ENCODE measurements around the gene PDE3A. TPM values are rescaled to one million over a fixed set of nuclear protein-coding genes. Genes with fewer than 3 reads are reported as not detected.
"Not testable (repeated sequence)": the region's sequence is repeated elsewhere in the genome, so short reads cannot be mapped to it uniquely, and the experiment has no call there.

Gene PDE3A
- total RNA-seq, 1 donor from 2014 or later = 6.5 TPM

DNA sequence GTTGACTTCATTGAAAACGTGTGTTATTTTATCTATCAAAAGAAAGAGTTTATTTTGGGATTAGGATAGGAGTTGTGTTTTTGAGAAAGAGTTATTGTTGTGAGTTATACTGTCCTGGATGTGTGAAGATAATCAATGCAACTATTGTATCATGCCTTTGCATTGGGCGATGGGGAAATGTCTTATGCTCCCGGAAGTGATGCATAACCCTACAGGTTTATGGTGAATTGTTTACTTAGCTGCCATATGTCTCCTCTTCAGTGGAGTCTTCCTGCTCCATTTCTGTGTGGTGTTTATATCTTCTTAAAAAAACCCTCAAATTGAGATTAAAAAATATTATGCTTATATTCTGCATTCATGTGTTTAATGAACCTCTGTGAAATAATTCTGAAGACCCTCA, 6.5 kb downstream of the PDE3A start:
- DNase-seq (ENCODE audit: low spot score) = no peak

DNA sequence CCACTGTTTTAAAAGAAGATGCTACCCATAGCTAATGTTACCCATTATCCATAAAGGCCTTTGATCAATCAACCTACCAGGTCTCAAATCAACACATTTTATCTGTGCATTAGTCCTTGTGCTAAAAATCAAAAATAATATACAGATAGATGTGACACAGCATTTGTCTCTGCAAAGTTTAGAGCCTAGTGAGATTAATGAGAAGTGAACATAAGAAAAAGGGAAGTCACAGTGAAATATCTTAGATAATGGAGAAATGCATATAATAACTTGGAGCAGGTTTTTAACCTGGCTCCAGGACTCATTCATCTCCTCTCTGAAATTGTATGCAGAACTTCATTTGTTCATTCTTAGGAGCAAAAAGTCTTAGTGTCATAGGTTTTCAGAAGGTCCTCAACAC, 7.2 kb downstream of the PDE3A start:
- no peak for DNase-seq (ENCODE audit: low spot score)

DNA sequence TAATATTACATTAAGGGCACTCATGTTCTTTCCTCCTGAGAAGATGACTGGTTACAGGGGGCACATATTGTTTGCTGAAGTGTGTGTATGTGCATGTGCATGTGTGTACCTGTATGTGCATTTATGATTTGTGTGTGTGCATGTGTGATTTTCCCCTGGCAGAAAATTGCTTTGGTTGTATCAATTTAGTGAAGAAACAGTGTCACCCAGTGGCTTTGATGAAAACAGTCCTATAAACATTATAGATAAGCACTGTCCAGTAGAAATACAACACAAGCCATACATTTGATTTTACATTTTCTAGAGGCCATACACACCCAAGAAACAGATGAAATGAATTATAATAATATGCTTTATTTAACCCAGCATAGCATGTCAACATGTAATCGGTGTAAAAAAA, 8.6 kb downstream of the PDE3A start:
- DNase-seq (ENCODE audit: low spot score) = no peak

DNA sequence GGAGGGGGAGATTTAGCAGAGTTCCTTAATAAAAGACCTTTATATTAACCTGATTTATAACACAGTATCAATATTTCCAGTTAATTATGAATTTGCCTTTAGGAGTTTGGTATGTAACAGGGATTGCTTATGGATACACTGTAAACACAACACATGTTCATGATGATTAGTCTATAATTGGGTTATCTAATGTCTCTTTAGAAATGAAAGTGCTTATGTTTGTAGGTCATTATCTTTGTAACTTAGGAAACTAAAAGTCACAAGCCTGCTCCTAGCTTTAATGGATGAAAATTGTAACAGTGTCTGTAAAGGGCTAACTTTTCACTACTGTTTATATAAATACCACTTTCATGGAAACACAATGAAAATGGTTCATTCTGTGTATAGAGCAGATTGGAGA, 9.4 kb downstream of the PDE3A start:
- DNase-seq (ENCODE audit: low spot score) = no peak

DNA sequence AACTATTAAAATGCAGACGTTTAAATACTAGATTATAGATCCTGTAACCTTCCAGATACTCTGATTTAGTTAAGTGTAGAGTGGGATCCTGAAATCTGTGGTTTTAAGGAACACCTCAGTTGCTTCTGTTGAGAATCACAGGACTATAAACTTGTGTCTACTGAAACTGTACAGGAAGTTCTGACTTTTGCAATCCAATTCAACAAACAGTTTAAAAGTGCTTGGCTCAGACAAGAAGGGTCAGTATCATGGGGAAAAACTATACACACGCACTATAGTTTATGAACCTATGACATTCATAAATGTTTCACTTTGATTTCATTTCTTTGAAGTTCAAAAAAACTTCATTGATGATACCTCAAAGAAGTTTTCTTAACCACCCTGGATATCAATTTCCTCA, 13.8 kb downstream of the PDE3A start:
- no peak for DNase-seq (ENCODE audit: low spot score)

DNA sequence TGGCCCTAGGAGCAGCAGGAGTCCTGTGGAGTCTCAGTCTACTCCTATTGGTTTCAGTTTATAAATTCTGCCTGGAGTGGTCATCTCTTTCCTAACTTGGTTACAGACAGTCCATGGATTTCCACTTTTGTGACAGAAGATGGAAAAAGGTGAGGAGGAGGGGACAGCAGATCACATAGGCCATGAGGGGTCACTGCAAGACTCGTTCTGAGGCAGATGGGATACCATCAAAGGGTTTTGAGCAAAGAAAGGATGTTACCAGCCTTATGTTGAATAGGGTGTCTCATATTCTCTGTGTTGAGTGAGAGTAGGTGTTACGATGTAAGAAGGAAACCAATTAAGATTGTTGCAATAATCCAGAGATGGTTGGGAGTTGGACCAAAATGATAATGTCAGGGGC, 15.3 kb downstream of the PDE3A start:
- DNase-seq (ENCODE audit: low spot score) = no peak

DNA sequence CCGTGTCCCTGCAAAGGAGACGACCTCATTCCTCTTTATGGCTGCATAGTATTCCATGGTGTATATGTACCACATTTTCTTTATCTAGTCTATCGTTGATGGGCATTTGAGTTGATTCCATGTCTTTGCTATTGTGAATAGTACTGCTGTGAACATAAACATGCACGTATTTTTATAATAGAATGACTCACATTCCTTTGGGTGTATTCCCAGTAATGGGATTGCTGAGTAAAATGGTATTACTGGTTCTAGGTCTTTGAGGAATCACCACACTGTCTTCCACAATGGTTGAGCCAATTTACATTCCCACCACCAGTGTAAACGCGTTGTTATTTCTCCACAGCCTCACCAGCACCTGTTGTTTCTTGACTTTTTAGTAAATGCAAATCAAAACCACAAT, 16.5 kb downstream of the PDE3A start:
- DNase-seq (ENCODE audit: low spot score) = not testable (repeated sequence)

DNA sequence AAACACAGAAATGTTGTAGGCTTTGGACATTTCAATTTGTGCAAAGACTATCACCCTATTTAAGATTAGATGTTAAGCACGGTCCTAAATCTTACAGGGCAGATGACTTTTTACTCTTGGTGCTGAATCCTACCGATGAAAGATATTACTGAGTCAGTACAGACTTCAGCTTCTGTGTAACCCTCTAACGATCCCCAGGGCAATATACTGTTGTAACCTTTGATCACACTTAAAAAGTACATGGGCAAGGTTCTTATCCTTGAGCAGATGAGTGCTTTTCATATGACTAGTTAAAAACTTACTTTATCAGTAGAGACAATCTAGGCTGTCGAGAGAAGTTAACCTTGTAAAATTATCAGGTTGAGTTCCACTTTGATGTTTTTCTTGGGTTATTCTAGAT, 22.5 kb downstream of the PDE3A start:
- DNase-seq (ENCODE audit: low spot score) = no peak

DNA sequence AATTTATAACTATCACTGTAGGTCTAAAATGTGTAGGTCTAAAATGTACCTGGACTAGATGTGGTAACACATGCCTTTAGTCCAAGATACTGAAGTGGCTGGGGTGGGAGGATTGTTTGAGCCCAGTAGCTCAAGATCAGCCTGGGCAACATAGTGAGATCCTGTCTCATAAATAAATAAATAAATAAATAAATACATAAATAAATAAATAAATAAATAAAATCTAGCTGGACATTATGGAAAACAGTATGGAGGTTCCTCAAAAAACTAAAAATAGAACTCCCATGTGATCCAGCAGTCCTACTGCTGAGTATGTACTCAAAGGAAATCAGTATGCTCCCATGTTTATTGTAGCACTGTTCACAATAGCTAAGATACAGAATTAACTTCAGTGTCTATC, 24.0 kb downstream of the PDE3A start:
- DNase-seq (ENCODE audit: low spot score) = no peak

DNA sequence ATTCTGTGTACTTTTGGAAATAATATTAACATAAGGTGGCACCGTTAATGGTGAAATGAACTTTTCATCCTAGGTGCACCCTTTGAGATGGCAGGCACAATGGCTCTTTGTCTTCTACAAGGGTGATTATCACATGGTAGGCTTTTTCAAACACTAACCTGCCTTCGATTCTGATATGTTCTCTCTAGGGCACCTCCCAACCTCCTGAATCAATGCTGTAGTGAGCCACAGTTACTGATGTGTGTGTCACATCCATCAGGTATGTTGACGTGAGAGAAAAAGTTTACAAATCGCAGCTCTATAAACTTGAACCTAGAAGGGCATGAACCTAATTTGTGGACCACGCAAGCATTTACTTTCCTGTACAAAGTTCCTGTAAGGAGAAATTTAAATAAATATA, 25.4 kb downstream of the PDE3A start:
- no peak for DNase-seq (ENCODE audit: low spot score)

DNA sequence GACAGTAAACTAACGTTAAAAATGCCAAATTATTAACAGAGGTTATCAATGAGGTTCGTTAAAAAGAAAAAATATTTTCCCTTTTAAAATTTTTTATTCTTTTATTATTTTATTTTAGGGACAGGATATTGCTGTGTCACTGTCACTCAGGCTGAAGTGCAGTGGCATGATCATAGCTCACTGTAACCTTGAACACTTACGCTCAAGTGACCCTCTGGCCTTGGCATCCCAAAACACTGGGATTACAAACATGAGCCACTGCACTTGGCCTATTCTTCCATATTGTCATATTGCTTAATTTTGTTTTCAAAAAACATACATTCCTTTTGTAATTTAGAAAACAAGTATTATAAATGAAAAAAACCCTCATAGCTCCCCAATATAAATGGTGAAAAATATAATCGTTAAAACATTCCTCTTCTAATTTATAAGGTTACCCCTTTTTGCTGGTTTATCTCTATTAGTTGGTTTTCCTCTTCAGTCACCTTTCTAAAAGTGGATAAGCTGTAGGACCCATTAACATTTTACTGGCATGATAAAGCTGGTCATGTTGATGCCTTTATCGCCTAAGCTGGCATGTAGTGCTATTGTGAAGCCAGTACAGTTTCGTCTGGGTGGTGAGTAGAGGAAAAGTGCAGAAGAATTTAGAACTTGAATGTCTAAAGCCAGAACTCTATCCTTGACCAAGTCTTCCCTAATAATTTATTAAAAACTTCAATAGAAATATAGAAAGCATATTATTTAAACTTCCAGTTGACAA, 27.6 kb downstream of the PDE3A start:
- no peak for DNase-seq (ENCODE audit: low spot score)

DNA sequence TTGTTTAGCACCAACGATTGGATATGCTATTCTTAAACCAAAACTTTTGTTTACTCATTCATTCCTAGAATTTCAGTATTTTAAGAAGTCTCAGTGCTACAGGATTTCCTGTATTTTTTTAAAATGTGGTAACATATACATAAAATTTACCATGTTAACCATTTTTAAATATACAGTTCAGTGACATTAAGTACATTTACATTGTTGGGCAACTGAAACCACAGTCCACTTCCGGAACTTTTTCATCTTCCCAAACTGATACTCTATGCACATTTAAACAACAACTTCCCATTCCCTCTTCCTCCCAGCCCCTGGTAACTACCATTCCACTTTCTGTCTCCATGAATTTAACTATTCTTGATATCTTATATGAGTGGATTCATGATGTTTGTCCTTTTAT, 30.3 kb downstream of the PDE3A start:
- DNase-seq (ENCODE audit: low spot score) = no peak

DNA sequence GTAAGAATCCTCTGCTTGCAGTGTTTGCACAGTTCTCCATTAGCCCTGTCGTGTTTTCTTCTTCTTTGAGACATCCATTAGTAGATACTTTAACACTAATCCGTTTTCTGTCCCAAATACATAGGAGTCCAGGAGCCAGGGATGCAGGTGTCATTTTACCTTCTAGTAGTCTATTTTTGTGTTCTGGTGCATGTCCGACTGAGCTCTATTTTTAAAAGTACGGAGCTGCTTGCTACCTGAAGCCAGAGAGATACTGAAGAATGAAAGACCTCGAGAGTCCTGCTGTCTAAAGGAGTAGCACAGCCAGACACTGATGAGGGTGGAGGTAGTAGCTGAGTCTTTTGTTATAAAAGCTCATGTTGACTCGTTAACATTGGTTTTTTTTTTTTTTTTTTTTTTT, 31.7 kb downstream of the PDE3A start:
- no peak for DNase-seq (ENCODE audit: low spot score)

DNA sequence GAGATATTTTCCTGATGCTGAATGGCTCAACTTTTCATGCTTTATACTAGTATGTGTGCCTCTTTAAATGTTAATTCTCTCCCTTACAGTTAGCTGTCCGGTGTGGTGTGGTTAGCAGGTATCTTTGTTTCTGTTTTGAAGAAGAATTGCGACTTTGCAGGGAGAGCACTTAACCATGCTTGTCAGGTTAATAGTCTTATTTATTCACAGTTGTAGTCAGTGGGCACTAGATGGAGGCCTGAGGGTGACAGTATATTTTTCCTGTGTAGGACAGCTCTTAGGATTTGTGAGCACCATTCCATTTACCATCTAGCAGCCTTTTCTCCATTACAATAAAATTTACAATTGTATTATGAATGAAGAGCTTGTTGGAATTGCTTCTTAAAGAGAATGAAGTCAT, 34.9 kb downstream of the PDE3A start:
- DNase-seq (ENCODE audit: low spot score) = no peak

DNA sequence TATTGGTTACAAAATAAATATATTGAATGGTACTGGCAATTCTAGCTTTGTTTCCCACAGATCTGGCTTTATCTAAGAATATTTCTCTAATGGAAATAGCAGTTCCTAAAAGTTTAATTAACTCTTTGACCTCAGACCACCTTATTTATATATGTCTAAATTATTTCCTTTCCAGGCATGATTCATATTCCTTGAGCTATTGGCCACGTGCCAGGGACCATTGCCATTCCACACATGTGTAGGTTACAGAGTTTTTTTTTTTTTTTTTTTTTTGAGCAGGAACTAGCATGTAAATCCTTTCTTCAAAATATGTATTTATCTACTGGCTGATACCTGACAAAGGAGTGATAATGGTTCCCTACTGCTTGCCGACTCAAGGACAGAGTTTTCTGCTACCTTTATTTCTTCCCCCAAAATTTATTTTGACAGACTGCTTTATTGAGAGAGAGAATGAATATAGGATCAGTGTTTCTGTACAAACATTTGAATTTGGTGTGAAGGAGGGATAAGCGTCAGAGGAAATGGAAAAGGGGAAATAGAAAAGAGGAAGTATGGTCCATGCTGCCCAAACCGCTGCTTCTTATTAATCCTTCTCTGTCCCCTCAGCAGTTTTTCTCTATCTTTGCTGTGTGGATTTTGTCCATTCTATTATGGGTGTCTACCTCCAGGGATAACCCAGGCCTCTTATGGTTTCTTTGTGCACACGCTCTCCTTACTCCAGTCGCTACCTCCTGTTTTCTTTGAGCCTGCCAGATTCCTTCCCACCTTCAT, 36.4 kb downstream of the PDE3A start:
- no peak for DNase-seq (ENCODE audit: low spot score)

DNA sequence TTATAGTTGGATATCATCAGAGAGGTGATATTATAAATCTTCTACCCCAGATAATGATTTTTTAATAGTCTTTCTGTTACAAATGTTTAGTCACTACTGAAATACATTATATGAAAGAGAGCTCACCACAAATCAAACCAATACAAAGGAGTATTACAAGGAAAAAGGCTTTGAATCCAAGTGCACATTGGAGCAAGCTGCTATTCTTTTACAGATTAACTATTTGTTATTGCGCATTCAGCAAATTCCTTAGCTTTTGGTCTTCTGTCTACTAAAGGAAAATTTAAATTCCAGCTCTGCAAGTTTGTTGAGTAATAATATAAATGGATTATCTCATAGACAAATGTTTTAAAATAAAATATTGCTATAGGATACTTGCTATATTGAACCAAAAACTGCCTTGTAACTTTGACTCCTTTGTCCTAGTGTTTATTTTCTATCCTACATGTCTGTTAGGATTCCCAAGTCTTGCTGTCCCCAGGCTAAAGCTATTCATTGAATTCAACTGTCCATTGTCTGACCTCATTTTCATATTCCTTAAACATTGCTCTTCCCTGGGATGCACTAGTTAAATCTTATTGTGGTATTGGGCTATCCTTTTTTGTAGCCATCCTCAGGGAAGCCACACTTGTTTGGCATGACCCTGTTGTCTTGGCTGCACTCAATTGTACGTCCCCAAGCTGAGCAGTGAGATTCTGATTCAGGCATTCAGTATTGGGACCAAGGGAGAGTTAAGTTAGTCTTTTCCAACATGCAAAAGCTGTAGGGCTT, 41.5 kb downstream of the PDE3A start:
- DNase-seq (ENCODE audit: low spot score) = no peak

DNA sequence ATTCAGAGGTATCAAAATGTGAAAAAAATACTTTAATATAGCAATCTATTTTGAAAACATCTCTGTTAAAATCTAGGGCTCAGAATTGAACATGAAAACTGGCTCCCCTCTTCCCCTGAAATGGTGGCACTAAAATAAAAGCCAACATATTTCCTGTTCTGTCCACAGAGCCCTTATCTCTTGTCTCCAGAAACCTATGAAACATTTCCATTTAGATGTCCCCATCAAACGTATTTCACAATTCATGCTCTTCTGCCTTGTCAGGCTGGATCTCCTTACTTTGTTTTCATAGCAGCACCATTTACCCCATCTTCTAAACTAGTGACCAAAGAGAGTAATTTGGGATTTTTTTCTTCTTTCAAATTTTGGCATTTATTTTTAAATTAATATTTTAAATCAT, 42.4 kb downstream of the PDE3A start:
- no peak for DNase-seq (ENCODE audit: low spot score)

DNA sequence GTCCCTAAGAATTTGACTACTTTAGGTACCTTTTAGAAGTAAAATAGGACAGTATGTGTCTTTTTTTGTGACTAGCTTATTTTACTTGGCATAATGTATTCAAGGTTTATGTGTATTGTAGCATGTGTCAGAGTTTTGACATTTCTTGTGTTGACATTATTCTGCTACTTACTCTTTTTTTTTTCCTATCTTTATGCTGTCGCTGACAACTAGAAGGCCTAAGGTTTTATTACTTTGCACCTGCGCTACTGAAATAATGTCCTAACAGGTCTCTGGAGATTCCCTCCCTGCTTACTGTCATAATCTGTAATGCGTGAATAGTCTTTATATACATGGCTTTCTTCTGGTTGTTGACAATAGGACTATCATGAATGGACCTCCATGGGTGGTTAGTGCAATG, 43.0 kb downstream of the PDE3A start:
- DNase-seq (ENCODE audit: low spot score) = no peak

DNA sequence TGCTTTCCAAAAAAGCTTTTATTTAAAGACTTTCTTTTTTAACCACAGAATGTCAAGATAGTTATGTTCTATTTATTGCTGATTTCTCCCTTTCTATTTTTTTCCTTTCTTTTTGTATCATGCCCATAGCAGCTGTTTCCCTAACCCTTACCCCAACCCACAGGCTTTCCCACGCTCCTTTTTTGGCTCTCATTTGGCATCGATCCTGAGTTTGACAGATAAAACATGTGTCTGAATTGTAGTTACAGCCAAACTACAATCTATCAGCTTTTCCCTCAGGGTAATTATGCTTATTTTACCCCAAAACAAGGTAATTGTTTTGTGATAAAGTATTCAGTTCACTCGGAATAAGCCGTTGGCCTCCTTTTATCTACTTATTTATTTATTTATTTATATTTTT, 46.7 kb downstream of the PDE3A start:
- DNase-seq (ENCODE audit: low spot score) = no peak

DNA sequence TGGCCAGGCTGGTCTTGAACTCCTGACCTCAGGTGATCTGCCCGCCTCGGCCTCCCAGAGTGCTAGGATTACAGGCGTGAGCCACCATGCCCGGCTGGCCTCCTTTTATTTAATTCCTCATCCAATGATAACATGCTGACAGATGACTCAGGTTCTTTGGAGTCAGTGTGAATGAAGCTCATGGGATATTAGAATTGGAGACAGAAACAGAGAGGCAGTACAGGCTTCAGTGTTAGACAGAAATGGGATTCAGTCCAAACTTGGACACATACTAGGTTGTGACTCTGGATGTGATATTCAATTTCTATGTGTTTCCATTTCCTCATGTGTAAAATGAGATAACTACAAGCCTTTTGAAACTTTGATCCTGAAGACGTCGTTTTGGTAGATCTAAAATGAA, 47.3 kb downstream of the PDE3A start:
- DNase-seq (ENCODE audit: low spot score) = no peak

DNA sequence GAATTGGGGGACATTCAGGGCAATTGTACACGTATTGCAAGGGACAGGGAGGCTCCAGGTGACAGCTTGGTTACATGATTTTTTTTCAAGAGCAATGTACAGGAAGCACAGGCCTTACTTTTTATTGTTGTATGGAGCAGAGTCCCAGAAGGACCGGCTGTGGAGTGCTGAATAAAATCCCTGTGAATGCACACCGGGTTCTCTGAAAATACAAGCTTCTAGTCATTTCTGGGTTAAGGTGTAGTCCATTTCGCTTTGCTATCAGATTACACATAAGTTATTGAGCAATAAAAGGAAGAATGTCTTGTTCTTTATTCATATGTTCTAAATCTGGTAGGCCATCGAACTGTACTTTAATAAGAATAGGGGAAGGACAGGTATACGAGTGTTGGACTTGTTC, 52.2 kb downstream of the PDE3A start:
- no peak for DNase-seq (ENCODE audit: low spot score)

DNA sequence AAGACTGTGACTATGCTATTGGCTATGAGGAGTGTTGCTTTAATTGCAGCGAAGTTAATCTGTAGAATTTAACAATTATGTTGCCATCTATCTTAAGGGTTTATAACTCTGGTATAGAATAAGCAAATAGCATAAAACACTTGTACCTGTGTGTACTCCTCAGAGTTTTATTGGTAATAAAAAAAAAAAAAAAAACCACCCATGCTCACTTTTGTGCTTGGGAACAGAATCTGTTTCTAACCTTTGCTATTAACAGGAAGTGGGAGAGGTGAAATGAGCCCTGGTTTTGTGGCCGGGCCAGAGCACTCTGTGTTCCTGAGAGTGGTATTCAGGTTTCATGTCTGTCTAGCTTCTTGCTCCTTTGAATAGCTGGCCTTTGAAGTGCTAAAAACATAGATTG, 53.1 kb downstream of the PDE3A start:
- no peak for DNase-seq (ENCODE audit: low spot score)

DNA sequence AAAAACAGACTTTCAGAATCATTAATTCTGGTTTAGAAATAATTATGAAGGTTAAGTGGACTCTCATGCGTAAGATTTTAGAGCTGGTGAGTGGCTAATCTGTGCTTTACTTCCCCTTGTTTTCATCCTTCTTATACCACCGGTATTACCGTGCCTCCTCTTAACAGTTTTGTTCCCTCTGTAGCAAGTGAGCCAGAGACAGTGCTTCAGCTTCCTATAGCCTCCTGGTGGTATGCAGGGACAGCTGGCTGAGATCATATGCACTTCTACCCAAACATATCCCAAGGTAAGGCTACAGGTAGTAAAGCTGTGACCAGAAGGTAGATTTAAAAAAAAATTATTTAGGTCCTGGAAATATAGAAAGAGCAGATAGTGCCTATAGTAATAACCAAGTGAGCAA, 55.2 kb downstream of the PDE3A start:
- DNase-seq (ENCODE audit: low spot score) = no peak

All from ureter (tissue), 1 donor.